GM19467 (cell line): ENCODE measurements around the gene C17orf75.
"Not testable (repeated sequence)": the region's sequence is repeated elsewhere in the genome, so short reads cannot be mapped to it uniquely, and the experiment has no call there.

Experiments
- ATAC-seq: cut with Tn5 transposase; IDR thresholded peaks from one replicate; pipeline ENCODE4 v1.9.1; 2021; ENCODE audit warnings: mild to moderate bottlenecking, moderate library complexity; ENCODE audit not compliant: unreplicated experiment

The C17orf75 gene, protein sequence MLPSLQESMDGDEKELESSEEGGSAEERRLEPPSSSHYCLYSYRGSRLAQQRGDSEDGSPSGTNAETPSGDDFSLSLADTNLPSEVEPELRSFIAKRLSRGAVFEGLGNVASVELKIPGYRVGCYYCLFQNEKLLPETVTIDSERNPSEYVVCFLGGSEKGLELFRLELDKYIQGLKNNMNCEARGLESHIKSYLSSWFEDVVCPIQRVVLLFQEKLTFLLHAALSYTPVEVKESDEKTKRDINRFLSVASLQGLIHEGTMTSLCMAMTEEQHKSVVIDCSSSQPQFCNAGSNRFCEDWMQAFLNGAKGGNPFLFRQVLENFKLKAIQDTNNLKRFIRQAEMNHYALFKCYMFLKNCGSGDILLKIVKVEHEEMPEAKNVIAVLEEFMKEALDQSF

DNA sequence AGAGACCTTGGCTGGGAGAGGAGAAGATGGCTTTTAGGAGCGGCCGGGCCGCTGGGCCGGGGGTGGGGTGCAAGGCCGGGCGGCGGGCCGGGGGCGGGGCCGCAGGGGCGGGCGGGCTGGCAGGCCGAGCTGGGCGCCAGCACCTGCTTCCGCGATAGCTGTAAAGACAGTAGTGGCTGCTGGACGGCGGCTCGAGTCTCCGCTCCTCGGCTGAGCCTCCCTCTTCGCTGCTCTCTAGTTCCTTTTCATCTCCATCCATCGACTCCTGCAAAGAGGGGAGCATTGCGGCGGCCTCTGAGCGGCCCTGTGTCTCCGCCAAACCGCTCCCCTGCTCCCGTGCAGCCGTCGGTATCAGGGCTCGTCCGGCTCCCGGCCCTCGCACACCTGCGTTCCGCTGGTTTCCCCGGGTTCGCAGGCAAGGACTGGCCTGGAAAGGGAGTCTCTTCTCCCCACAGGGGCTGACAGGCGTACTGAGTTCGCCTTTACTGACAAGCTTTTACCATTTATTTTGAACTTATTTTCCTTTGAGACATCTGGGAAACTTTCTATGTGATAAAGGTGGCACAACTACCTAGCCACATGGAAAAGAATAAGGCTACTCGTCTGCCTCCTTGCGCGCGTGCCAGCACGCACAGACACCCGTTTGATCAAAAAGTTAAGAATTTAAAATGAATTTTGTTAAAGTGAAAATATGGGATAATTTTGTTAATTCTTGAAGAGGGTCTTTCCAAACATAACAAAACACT lies at the start of gene C17orf75:
Gene C17orf75, minus strand, starts transcription at position 317 of the 746 bp plus-strand sequence. Its CDS starts 34 bp downstream, at position 283.
- no peak for ATAC-seq

DNA sequence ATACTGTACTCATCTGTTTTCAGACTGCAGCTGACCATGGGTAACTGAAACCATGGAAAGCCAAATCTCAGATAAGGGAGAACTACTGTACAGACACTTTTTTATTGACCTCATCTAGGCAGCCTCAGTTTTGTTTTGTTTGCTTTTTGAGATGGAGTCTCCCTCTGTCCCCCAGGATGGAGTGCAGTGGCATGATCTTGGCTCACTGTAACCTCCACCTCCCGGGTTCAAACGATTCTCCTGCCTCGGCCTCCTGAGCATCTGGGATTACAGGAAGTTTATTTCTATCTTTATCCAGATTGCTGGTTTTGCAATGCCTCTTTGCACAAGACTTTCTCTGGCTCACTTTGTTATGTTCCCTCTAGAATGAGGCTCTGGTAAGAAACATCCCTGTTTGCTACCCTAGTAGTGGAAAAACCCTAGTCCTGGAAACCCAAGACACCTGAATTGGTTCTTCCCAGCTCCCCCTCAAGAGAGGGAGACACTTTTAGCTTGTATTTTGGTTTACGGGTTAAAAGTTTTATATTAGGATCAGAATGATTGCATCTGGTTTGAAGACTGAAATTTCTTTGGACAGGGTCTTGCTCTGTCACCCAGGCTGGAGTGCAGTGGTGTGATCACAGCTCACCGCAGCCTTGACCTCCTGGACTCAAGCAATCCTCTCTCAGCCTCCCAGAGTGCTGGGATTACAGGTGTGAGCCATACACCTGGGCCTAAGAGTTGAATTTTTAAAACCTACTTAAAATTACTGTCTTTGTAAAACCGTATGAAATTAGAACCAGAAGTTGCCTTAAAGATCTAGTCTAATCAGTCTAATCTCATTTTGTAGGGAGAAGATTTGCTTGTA lies 46.9 kb upstream of the C17orf75 start:
- ATAC-seq = no peak

DNA sequence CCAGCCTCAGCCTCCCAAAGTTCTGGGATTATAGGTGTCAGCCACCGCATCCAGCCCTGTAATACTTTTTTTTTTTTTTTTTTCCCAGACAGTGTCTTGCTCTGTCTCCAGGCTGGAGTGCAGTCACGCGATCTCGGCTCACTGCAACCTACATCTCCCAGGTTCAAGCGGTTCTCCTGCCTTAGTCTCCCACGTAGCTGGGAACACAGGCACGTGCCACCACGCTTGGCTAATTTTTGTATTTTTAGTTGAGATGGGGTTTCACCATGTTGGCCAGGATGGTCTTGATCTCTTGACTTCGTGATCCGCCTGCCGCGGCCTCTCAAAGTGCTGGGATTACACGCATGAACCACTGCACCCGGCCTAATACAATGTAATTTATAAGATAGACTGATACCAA lies 46.2 kb upstream of the C17orf75 start:
- ATAC-seq = not testable (repeated sequence)

DNA sequence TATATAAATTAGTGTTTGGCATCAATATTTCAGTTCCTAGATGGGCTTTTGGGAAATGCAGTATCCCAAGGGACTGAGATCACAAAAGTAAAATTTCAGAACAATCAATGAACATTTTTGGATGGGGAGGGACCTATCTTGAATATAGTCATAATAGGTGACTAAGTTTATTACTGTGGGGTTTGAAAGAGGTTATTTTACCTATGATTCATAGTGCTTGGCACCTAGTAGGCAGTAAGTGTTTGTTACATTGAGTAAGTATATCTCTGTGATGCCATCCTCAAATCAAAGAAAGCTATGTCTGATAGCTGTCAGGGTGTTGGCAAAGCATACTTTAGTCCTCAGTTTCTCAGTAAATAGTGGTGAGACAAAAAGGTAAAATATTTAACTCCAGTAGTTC lies 44.9 kb upstream of the C17orf75 start:
- ATAC-seq = no peak

DNA sequence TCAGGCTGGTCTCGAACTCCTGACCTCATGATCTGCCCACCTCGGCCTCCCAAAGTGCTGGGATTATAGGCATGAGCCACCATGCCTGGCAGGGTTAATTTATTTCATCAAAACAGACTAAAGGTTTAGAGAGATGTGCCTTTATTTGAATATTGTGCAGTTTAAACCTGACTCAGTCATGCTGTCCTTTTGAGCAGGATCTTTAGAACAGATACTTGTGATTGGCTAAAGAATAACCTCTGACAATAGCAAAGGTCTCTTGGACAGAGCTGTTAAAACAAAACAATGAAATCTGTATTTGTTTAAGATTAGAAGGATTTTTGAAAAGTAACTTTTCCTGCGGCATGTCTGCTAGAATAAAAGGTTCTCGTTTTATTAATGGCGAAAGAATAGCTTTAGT lies 44.0 kb upstream of the C17orf75 start:
- ATAC-seq = no peak

DNA sequence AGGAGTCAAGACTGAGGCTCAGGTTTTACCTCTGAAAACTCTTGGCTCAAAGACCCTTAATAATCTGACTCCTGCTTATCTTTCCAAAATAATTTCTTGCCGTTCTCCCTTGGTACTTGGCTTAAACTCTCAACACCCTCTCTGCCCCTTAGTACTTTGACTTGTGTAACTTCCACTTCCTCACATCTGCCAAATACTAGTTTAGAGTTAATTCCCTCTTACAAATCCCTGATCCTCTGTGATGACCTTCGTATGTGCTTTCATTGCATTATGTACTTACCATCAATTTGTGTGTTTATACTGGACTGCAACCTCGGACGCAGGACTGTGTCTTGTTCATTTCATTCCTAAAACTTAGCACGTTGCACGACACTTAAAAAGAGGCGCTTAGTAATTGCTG lies 43.1 kb upstream of the C17orf75 start:
- no peak for ATAC-seq

DNA sequence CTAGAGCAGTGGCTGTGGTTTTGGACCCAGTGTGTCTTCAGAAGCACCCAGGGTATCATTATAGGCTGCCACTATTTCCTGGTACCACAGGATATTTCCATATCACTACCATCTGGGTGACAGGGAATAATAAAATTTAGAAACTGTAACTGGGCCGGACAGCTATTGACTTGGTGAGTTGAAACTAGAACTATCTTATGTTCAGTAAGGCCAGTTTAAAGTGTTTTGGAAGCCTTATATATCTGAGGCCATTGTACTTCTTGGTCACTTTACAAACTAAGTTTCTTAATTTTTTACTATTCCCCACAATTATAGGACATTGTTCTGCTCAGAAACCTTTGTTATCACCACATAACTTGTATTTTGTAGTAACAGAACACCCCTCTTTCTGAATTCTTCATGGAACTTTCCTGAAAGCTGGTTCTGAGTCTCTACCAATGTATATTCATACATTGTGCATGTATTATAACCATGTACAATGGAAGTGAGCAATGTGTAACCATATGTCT lies 42.0 kb upstream of the C17orf75 start:
- ATAC-seq = no peak

DNA sequence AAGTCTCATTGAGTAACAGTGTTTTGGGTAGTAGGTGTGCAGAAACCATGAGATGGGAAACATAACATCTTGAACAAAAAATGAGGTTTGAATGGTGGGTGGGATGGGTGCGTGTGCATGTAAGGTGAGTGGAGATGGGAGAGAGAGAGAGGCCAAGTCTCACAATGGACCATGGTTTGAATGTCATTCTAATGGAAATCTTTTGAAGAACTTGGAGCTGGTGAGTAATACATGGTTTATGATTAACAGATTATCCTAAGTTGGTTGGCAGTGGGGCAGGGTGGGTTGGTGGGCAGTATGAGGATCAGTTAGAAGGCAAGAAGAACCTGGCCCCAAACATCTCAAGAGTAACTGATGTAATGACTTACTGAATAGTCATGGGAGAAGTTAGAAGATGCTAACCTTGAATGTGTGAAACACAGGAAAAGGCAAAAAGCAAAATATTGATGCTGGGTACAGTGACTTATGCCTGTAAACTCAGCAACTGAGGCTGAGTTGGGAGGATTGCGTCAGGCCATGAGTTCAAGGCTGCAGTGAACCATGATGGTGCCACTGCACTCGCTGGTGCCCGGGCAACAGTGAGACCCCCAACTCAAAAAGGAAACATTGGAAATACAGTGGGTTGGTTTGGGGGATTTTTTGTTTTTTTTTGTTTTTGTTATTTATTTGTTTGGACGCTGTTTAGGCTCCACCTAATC lies 40.7 kb upstream of the C17orf75 start:
- no peak for ATAC-seq

DNA sequence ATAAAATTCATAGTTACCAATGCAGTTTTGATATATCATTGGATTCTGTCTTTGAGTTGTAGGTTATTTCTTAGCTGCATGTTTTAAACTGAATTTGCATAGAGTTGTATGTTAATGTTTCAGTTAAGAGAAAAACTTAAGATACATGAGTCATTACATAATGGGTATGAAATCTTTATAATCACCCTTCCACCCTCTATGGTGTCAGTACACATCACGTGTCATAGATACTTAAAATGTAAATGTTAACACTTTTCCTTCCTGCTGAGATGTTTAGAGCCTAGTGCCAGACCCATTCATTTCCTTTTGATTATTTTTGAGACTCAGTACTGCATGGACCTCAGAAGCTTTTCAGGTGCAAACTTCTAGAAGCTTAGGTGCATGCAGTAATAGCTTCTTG lies 28.5 kb upstream of the C17orf75 start:
- ATAC-seq = no peak

DNA sequence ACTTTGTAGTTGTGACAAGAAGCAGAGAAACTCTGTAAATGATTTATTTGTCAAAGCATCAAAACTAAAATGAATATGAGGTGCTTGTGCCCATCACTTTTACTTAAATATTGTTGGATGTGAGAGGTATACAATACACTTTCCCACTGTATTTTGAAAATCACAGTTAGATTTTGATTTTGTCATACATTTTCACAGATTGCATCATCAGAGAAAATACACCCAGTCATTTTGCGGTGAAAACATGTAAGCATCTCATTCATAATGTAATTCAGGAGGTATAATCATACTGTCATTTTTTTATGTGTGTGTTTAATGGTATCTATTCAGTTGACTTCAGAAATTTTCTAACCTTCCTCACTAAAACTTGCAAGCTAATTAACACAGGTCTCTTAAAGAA lies 19.3 kb upstream of the C17orf75 start:
- no peak for ATAC-seq

DNA sequence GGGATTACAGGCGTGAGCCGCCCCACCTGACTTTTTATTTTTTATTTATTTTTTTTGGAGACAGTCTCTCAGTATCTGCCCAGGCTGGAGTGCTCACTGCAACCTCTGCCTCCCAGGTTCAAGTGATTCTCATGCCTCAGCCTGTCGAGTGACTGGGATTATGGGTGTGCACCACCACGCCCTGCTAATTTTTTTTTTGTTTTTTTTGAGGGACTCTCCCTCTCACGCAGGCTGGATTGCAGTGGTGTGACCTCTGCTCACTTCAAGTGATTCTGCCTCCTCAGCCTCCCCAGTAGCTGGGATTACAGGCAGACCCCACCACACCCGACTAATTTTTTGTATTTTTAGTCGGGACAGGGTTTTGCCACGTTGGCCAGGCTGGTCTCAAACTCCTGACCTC lies 15.6 kb upstream of the C17orf75 start:
- no peak for ATAC-seq

DNA sequence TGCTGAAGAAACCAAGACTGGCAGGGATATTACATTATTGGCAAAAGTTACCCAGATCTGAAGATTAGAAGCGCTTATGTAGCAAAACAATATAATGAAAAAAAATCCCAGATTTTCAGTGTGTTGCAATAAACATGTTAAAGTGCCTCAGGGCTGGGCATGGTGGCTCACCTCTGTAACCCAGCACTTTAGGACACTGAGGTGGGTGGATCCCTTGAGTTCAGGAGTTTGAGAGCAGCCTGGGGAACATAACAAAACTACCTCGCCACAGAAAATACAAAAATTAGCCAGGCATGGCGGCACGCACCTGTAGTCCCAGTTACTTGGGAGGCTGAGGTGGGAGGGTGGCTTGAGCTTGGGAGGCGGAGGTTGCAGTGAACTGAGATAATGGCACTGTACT lies 14.8 kb upstream of the C17orf75 start:
- ATAC-seq = no peak

DNA sequence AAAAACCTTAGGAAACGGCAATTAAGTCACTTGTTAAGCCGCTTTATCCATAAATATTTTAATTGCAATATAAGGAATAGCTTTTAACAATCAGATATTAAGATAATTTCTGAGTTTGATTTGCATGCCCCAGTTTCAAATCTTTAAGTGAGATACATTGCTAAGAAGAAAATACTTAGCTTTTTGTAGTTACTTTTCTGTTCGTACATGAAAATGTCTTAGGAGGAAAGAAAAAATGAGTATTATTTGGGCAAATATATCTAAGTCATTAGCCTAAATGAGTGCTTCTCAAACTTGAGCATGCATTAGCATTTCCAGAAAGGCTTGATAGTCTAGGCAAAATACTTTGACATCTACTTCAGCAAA lies 14.4 kb upstream of the C17orf75 start:
- ATAC-seq = no peak

DNA sequence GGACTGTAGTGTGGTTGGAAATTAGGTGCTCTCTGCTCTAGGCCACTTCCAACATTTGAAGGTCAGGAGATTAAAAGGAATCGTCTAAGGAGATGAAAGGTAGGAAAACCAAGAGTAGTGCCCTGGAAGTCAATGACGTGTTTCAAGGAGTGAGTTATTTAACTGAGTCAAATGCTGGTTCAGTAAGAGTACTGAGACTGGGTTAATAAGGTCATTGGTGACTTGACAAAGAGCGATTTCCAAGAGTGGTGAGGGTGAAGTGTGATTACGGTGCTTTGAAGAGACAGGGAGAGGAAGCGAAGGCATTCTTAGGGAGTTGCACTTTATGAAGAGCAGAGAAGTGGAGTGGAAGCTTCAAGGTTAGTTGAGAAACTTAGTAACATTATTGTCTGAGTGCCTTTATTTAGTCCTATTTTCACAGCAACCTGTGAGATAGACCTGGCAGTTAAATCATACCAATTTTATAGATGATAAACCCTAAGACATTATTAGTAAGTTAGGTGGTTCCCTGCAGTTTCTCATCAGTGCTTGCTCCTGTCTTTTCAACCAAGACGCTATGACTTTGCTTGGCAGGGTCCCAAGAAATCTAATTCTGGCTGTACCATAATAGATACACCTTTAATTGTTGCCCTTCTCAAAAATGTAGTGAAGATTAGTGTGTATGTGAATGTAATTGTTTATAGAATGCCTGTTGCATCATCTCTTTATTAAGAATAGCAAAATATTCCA lies 13.8 kb upstream of the C17orf75 start:
- ATAC-seq = no peak

DNA sequence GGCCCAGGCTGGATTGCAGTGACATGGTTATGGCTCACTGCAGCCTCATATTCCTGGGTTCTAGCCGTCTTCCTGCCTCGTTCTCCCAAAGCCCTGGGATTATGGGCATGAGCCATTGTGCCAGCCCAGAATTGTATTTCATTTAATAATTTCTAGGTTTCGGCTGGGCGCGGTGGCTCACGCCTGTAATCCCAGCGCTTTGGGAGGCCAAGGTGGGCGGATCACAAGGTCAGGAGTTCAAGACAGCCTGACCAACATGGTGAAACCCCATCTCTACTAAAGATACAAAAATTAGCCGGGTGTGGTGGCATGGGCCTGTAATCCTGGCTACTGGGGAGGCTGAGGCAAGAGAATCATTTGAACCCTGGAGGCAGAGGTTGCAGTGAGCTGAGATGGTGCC lies 10.8 kb upstream of the C17orf75 start:
- not testable (repeated sequence) for ATAC-seq

DNA sequence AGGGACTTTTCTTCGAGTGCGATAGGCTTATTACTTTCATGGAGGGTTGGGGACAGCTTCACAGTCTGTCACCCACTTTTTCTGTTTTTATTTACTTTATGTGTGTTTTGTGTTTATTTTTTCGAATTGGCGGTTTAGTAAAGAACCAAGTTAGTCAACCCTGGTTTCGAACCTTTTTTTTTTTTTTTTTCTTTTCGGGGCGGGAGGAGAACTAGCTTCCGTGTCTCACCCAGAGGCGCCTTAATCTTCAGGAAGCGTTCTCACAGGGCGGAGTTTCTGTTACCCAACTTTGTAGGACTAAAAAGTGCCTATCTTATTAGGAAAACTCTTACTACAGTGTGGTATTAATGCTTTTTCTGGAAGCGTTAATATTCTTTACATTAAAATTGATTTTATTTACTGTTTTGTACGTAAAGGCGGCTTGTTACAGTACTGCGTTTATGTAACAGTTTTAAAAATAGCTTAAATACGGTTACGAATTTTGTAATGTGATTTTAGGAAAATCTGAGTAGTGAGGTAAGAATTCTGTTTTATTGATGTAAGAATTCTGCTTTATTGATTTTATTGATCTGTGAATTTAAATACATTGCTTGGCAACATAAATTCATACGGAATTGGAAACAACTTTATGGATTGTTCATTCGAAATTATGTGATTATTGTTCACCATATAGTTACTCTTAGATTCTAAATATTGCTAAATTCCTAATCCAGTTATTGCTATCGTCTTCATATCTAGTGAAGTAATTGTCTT lies 8.9 kb upstream of the C17orf75 start:
- ATAC-seq = peak; percentile 16

DNA sequence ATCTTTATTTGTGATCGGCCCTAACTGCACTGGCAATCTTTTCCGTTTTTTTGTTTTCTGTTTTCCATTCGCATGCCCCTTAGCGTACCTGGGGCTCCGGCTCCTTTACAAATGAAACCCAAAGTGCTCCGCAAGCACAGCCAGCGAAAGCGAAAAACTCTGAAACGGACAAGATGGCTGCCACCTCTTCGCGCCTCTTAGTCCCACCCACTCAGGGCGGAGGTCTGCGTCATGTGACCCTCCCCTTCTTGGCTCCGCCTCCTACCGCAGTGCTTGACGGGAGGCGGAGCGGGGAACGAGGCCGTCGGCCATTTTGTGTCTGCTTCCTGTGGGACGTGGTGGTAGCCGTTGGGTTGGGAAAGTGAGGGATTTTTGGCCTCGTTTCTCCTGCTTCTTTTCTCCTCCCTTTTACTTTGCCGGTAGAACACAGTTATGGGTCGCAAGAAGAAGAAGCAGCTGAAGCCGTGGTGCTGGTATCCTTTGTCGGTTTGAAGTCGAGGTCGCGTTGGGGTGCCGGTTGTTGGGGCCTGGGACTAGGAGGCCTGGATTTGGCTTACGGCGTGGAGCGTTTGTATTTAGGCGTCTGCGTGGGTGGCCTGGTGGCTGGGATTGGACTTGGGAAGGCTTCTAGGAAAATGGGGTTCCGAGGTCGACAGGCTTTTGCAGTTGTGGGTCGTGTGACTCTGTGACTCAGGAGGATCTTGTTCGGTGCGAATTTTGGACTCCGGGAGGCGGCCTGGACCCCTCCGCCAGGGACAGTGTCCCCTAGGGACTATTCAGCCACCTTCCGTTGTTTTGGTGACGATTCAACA lies 8.1 kb upstream of the C17orf75 start, which contains the start of gene ZNF207:
Gene ZNF207, plus strand, starts transcription at position 304 of the 812 bp plus-strand sequence. Its CDS starts 129 bp downstream, at position 433.
- peak; percentile 81 for ATAC-seq

DNA sequence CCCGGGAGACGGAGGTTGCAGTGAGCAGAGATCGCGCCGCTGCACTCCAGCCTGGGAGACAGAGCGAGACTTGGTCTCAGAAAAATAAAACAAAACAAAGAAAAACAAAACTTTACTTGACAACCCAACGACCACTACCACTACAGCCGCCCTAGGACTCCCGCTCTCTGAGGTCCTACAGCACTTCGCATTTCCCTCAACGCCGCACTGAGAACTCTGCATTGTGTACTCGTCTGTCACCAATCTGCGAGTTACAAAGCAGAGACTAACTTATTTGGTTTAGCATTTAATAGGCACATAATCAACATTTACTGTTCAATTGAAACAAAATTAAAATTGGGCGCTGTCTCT lies 7.5 kb upstream of the C17orf75 start:
- peak; percentile 5 for ATAC-seq

DNA sequence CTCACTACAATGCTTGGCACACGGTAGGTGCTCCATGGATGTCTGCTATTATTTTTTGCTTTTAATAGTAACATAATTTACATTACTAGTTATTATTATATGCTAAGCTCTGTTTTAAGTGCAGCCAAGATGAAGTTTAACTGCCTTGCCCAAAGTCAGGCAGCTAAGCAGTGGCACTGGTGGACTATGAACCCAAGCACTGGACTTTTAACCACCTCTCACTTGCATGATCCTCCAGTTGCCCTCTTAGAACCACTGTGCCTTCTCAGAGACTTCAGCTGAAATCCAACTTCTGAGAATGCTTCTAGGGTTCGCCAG lies 6.5 kb upstream of the C17orf75 start:
- ATAC-seq = no peak
